AG20443 (cell line): ENCODE data around the gene CCDC78.

Source experiments
- DNase-seq: peaks from one replicate; pipeline ENCODE4 v3.0.0; 2012; ENCODE audit warnings: low spot score, mixed read lengths

CCDC78 gene

GRCh38 chr16:678209-678857, 47.9 kb downstream of the CCDC78 start:
- DNase-seq: no peak

DNA sequence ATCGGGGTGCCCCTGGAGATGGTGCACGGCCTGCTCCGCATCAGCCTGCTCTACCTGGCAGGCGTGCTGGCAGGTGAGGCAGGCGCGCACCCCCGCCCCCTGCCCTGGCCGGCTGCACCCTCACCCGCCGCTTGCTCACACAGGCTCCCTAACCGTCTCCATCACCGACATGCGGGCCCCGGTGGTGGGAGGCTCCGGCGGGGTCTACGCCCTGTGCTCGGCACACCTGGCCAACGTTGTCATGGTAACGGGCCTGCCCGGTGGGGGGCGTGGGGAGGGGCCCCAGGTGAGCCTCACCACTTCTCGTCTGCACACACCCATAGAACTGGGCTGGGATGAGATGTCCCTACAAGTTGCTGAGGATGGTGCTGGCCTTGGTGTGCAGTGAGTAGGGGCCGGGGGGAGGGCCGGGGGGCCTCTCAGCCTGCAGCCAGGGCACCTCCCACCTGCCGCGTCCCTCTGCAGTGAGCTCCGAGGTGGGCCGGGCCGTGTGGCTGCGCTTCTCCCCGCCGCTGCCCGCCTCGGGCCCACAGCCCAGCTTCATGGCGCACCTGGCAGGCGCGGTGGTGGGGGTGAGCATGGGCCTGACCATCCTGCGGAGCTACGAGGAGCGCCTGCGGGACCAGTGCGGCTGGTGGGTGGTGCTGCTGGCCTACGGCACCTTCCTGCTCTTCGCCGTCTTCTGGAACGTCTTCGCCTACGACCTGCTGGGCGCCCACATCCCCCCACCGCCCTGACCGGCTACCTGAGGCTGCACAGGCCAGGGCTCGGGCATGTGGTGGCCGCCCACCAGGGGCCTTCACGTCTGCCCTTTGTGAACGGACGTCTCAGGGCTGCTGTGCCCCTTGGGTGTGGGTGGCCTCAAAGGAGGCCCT, 48.7 kb downstream of the CCDC78 start:
- no peak for DNase-seq

DNA sequence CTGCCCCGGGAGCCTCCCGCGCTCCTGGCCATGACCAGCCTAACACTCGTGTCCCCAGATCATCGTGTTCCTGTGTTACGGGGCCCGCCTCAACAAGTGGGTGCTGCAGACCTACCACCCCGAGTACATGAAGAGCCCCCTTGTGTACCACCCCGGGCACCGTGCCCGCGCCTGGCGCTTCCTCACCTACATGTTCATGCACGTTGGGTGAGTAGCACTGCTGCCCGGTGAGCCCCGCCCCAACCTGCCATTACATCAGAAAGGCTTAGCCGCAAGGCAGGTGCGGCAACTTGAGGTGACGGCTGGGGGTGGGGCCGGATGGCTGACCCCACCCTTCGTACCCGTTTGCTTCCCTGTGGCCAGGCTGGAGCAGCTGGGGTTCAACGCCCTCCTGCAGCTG, 49.3 kb downstream of the CCDC78 start:
- DNase-seq: no peak

GRCh38 chr16:676565-676902, 49.7 kb downstream of the CCDC78 start:
- no peak for DNase-seq

- no peak for DNase-seq
Measured at GRCh38 chr16:675884-676564, 50.2 kb downstream of the CCDC78 start.

DNA sequence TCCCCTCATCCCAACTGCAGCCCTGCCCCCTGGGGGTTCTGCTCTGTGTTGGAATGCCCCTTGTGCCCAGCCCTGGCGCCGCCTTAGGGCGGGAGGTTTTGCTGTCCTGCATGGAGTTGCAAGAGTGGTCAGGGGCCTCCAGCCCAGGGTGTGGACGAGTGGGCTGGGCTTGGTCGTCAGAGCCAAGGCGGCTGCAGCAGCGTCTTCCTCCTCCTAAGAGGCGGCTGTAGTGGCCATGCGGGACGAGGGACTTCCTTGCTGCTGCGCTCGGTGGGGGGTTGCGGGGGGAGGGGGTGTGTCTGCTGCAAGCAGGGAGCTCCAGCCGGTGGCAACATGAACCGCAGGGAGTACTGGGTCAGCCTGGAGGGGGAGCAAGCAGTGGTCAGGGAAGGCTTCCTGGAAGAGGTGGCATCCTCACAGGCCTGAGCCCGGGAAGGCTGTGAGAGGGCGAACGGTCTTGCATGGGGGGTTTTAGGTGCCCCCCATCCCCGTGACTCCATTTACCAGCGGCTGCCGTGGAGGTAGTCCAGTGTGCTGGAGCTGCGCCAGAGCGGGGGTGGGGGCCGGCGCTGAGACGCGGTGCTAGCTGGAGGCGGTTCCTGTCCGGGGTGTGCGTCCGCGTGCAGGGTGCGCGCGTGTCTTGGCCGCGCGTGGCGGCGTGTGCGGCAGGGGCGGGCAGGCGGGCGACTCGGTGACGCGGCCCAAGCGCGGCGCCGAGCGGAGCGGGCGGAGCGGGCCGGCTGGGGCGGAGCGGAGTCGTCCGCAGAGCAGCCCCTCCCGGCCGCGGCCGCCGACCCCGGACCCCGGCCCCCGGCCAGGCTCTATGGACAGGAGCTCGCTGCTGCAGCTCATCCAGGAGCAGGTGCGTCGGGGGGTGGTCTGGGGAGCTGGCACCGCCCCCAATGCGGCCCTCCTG, 51.0 kb downstream of the CCDC78 start, which contains the start of gene RHBDL1:
RHBDL1 (plus strand) TSS at position 704 of the 916 bp plus-strand sequence; CDS start at position 824, 120 bp downstream.
- DNase-seq: peak; percentile 60

GRCh38 chr16:674214-674881, 51.9 kb downstream of the CCDC78 start:
- DNase-seq: no peak

DNA sequence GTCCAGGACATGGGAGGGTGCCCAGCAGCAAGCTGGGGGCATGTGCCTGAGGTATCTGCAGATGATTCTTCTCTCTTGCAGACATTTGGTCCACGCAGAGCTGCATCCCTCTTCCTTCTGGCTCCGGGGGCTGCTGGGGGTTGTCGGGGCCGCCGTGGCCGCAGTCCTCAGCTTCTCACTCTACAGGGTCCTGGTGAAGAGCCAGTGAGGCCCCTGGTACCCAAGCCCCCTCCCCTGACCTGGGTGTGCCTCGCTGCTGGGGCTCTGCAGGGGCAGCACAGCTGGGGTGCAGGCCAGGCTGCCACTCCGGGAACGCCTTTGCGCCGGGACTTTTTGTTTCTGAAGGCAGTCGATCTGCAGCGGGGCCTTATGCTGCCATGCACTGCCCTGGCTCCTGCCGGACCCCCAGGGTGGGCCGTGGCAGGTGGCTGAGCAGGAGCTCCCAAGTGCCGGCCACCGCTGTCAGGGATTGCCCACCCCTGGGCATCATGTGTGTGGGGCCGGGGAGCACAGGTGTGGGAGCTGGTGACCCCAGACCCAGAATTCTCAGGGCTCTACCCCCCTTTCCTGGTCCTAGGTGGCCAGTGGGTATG, 52.7 kb downstream of the CCDC78 start:
- no peak for DNase-seq

GRCh38 chr16:672851-673250, 53.4 kb downstream of the CCDC78 start:
- DNase-seq: no peak
